ENCODE results near the gene ZDHHC8.

ZDHHC8 gene

DNA sequence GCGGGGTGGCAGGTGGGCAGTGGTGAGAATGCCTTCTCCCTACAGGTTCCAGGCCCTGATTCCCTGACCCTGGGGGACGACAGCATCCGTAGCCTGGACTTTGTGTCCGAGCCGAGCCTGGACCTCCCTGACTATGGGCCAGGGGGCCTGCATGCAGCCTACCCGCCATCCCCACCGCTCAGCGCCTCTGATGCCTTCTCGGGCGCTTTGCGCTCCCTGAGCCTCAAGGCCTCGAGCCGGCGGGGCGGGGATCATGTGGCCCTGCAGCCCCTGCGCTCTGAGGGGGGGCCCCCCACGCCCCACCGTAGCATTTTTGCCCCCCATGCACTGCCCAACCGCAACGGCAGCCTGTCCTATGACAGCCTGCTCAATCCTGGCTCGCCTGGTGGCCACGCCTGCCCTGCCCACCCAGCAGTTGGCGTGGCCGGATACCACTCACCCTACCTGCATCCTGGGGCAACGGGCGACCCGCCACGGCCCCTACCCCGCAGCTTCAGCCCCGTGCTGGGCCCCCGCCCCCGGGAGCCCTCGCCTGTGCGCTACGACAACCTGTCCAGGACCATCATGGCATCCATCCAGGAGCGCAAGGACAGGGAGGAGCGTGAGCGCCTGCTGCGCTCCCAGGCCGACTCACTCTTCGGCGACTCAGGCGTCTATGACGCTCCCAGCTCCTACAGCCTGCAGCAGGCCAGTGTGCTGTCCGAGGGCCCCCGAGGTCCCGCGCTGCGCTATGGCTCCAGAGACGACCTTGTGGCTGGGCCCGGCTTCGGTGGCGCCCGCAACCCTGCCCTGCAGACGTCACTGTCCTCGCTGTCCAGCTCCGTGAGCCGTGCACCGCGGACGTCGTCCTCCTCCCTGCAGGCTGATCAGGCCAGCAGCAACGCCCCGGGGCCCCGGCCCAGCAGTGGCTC is 11.4 kb downstream of the ZDHHC8 start:
- DNase-seq (ENCODE audit: low read depth), result no peak

DNA sequence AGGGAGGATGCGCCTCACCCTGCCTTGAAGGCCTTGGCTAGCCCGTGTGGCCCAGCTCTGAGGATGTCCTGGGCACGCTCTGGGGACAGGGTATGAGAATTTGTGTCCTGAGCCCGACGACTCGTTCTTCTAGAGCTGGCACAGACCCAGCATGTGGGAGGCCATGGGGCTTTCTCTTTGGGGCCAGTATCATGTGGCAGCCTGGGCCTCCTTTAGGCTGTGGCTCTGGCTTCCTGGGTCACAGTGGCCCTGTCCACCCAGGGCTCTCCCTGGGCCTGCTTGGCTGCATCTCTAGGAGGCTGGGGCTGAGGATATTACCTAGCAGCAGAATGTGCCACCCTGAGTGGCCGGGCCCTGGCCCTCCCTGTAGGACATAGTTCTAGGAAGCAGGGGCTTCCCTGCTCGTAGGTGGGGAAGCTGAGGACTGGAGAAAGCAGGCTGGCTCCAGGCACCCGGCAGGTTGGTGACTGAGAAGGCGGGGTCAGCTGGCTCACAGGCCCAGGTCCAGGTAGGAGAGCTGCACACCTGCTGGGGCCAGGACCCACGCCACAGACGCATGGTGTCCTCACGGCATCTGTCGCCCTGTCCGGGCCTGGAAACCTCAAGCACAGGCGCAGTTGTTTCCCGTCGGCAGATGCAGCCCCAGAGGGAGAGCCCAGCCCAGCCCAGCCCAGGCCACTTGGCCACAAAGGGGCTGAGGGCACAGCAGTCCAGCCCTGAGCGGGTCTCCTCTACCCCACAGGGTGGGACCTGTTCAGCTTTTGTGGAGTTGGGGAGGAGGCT is 12.5 kb downstream of the ZDHHC8 start:
- no peak for DNase-seq (ENCODE audit: low read depth)

DNA sequence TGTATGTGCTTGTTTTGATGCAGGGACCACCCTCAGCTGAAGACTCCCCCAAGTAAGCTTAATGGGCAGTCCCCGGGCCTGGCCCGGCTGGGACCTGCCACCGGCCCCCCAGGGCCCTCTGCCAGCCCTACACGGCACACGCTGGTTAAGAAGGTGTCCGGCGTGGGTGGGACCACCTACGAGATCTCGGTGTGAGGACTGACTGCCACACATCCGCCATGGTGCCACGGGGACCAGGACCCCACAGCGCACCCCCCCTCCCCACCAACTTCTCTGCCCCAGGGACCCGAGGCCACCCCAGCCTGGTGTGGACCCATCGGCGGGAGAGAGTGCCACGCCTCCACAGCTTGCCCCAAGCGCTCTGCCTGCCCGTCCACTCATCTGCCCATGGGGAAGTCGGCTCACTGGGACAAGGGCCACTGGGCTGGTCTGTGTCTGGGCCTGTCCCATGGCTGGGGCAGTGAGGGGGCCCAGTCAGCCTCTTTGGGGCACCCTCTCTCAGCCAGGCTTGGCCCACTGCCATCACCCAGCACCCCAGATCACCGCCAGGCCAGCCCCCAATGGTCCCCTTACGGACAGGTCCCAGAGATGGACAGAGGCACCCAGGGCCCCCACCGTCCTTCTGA is 13.7 kb downstream of the ZDHHC8 start:
- DNase-seq (ENCODE audit: low read depth), result no peak

GRCh38 chr22:20145832-20146223 is 14.2 kb downstream of the ZDHHC8 start:
- no peak for DNase-seq (ENCODE audit: low read depth)

GRCh38 chr22:20146777-20147176 is 15.2 kb downstream of the ZDHHC8 start:
- no peak for DNase-seq (ENCODE audit: low read depth)

DNA sequence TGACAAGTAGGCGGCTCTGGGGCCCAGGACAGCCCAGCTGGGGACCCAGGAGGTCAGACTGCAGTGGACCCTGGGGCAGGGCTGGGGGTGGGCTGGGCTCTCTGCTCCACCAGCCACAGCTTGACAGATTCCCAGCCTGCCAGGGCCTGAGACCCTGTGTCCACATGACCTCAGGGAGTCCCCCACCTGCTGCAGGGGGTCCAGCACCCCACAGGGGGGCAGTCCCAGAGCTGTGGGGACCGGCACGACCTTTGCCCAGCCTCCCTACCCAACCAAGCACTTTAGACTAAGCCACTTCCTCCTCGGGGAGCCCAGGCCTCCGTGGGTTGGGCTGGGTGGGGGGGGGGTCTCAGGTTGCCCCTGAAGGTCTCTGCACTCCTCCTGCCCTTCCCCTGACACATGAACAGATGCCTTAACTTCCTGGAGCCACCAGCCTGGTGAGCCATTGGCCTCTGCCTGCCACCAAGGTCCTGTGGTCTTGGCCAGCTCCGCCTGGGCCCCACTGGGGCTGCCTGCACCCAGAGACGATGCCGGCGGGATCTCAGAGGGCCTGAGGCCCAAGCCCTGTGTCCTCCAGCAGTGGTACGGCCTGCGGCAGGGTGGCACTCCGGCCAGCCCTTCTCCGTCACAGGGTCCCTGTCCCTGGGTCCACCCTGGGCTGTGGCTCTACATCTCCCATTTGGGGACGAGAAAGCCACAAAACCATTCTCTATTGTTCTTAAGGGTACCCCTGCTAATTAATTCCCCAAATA is 15.8 kb downstream of the ZDHHC8 start:
- no peak for DNase-seq (ENCODE audit: low read depth)

- DNase-seq (ENCODE audit: low read depth), result no peak
These were observed 16.8 kb downstream of the ZDHHC8 start for GRCh38 chr22:20148414-20148813.

GRCh38 chr22:20149257-20150250 is 17.9 kb downstream of the ZDHHC8 start:
- no peak for DNase-seq (ENCODE audit: low read depth)

- DNase-seq (ENCODE audit: low read depth), result no peak
These were observed 19.0 kb downstream of the ZDHHC8 start, which contains the start of gene CCDC188 for GRCh38 chr22:20150381-20151275. TSS of gene CCDC188 (minus strand) at chr22:20151055. CDS start at chr22:20150986, 69 bp downstream.

DNA sequence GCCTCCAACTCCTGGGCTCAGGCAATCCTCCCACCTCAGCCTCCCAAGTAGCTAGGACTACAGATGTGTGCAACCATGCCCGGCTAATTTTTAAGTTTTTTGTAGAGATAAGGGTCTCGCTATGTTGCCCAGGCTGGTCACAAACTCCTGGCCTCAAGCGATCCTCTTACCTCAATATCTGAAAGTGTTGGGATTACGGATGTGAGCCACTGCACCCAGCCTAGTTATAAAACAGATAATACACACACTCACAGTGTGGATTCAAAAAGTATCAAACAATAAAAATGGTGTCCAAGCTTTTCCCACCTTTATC is 19.6 kb downstream of the ZDHHC8 start:
- DNase-seq (ENCODE audit: low read depth), result no peak

DNA sequence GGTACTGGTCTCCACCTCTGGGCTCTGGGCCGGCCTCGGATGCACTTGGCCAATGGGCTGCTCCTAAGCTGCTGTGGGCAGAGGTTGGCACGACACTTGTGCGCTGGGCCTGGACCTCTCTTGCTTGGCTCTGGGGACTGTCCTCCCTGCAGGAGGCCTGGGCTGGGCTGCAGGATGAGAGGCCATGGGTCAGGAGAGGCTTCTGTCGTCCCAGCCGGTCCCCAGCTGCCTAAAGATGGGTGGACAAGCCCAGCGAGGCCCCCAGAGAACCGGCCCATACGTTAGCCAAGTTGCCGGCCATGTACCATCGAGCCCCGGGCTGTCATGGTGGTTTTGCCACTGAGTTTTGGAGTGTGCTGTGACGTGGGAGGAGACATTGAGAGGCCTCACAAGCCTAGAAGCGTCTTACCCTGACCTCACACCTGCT is 20.9 kb downstream of the ZDHHC8 start:
- no peak for DNase-seq (ENCODE audit: low read depth)

GRCh38 chr22:20153945-20154344 is 22.3 kb downstream of the ZDHHC8 start:
- DNase-seq (ENCODE audit: low read depth), result no peak

DNA sequence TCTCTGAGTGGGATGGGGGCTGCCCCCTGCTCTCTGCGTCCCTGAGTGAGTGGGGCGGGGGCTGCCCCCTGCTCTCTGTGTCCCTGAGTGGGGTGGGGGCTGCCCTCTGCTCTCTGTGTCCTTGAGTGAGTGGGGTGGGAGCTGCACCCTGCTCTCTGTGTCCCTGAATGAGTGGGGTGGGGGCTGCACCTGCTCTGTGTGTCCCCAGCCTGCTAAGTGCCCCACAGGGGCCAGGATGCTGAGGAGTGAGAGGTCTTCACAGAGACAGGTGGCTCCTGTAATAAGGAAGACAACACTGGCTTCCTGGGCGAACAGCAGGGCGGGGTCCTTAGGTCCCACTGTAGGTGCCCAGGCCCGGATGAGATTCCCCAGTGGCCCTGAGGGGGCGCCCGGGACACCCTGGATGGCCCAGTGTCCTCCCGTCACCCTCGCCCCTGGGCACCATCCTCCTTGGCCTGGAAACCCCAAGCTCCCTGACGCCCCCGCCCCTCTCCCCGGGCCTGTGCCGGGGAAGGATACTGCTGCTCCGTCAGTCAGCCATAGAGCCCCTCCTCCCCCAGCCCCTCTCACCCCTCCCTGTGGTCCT is 23.1 kb downstream of the ZDHHC8 start:
- no peak for DNase-seq (ENCODE audit: low read depth)

GRCh38 chr22:20155330-20156041 is 23.9 kb downstream of the ZDHHC8 start:
- DNase-seq (ENCODE audit: low read depth), result no peak

DNA sequence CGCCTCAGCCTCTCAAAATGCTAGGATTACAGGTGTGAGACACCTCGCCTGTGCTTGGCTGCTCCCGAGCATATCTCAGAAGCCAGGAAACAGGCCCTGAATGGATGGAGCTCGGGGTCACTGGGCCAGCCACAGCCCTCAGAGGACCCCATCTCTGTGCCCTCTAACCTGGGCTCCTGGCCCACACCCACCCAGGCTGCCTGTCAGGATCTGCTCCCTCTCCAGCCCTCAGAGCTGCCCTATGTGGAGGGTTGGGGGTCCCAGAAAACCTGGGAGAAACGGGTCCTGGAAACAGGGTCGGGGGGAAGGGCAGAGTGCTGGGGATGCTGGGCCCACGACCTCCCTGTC is 24.4 kb downstream of the ZDHHC8 start:
- no peak for DNase-seq (ENCODE audit: low read depth)

DNA sequence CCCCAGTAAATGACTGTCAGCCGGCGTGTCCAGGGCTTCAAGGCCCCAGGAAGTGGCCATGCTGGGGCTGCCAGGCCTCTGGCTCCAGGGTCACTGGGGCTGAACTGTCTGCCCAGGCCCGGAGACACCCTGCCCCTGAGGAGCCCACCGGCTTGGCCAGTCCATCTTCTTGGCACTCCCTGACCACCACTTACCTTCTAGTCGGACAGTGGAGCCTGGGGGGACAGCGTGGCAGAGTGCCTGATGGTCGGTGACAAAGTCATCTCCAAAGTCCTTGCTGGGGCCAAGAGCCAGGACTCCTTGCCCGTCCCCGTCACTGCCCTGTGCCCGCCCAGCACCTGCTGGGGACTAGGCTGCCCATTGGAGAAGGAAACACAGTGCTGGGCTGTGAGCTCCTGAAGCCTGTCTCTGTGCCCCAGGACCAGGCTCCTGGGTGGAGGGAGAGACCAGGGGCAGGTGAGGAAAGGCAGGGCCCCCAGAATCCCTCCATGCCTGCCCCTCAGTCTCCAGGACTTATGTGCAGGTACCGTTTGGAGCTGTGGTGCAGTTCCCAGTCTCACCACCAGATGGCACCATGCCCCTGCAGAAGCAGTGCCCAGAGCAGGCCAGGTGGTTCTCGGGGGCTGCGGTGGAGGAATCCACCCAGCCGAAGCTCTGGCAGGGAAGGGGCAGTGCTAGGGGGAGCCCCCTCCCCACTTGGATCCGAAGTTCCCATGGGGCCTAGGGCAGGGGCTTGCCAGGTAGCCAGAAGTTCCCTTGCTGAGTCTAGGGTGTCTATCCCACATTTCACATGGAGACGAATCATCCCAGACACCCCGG is 25.2 kb downstream of the ZDHHC8 start:
- peak; percentile 34 for DNase-seq (ENCODE audit: low read depth)

DNA sequence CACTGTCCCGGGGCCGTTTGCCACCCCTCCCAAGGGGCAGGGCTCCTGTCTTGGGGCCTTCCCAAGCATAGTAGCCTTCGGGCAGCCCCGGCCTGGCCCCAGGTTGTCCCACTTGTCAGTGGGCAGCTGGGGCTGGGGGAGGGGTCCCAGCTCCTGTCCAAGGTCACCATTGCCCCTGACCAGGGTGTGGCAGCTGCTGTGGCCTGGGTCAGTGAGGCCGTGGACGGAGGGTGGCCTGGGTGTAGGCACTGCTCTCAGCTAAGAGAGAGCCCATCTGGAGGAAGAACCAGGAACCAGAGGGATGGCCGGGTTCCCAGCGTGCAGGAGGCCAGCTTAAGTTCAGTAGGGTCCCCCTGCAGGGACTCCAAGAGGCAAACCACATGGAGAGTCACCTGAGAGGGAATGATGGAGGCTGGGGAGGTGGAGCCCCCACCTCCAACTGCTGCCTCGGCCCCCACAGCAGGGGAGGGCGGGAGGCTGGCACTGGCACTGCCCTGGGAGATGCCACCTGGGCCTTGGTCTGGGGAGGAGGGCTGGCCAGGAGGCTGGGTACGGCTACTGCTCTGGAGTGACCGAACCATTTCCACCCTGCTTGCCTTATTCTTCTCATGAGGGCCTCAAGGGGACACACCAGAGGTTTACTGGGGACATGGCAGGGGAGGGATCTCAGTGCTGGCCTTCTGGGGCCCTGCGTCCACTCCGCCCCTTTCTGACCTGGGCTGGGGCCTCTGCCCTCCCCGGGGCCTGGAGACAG is 26.0 kb downstream of the ZDHHC8 start:
- DNase-seq (ENCODE audit: low read depth), result no peak

Data from HS-27A (cell line).